Measurements from ENCODE around the gene TMED4.
"Not testable (repeated sequence)": the region's sequence is repeated elsewhere in the genome, so short reads cannot be mapped to it uniquely, and the experiment has no call there.

TMED4 gene

GRCh38 chr7:44607141-44608068 is 25.4 kb upstream of the TMED4 start:
- DNase-seq: no peak

DNA sequence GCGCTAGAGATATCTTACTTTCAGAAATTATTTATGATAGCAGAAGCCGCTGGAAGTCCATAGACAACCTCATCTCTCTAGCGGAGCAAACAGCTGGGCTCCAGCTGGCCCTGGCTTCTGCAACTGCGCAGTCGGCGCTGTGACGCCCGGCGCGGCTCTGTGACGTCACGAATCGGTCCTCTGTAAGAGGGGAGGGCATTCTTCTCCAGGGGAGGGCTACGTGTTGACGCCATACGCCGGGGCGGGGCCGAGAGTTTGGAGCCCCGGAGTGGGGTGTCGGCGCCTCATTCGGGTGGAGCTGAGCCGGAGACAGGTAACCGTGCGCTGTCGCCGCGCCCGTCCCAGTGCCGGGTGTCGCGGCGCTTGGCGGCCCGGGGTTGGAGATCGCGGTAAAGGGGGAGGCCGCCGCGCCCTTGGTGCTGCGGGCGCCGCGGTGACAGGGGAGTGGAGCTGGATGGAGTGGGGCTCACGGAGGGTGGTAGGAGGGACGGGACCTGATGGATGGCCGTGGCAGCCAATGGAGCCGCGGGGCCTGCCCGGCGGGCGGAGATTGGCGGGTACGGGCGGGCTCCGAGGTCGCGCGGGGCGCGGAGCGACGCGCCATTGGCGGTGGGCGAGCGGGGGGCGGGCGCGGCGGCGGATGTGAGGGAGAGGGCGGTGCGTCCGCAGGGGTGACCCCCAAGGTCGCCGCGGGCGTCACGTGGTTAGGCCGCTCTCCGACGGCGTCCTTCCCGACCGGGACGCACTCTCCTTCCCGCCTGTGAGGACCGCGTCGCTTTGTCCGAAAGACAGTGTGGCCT is 24.5 kb upstream of the TMED4 start, which contains the start of gene OGDH:
Gene OGDH (plus strand): TSS at position 287 of the 800 bp plus-strand sequence. CDS start 17,717 bp downstream, outside the sequence.
- peak; percentile 98 for DNase-seq

DNA sequence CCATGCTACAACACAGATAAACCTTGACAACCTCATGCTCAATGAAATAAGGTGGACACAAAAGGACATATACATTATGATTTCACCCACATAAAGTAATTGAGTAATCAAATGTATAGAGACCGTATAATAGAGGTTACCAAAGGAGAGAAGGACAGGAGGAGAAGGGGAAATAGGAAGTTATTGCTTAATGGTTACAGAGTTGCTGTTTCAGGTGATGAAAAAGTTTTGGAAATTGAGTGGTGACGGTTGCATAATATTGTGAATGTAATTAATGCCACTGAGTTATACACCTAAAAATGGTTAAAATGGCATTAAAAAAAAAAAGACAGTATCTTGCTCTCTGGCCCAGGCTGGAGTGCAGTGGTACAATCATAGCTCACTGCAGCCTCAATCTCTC is 22.9 kb upstream of the TMED4 start:
- DNase-seq: no peak

GRCh38 chr7:44603193-44603592 is 21.2 kb upstream of the TMED4 start:
- DNase-seq: no peak

GRCh38 chr7:44602576-44602910 is 20.5 kb upstream of the TMED4 start:
- DNase-seq: no peak

- no peak for DNase-seq
Observed at GRCh38 chr7:44599222-44599621, 17.2 kb upstream of the TMED4 start.

DNA sequence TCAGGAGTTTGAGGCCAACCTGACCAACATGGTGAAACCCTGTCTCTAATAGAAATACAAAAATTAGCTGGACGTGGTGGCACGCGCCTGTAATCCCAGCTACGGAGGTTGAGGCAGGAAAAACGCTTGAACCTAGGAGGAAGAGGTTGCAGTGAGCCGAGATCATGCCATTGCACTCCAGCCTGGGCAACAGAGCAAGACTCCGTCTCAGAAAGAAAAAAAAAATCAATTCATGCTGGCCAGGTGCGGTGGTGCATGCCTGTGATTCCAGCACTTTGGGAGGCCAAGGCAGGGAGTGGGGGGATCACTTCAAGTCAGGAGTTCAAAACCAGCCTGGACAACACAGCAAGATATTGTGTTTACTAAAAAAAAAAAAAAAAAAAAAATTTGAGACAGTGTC is 15.2 kb upstream of the TMED4 start:
- not testable (repeated sequence) for DNase-seq

GRCh38 chr7:44595934-44596635 is 14.1 kb upstream of the TMED4 start:
- DNase-seq: no peak

DNA sequence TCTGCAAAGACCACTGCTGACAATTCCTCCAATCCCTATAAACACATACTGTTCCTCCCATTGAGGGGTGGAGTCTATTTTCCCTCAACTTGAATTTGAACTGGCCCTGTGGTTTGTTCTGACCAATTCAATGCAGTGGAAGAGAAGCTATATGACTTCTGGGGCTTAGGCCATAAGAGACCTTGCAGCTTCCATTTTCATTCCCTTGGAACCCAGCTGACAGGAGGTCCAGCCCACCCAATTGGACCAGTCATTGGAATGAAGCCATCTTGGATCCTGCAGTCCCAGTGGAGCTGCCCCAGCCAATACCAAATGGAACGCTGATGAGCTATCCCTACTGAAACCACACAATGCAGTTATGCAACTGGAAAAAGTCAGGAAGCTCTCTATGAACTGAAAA is 8.9 kb upstream of the TMED4 start:
- no peak for DNase-seq

DNA sequence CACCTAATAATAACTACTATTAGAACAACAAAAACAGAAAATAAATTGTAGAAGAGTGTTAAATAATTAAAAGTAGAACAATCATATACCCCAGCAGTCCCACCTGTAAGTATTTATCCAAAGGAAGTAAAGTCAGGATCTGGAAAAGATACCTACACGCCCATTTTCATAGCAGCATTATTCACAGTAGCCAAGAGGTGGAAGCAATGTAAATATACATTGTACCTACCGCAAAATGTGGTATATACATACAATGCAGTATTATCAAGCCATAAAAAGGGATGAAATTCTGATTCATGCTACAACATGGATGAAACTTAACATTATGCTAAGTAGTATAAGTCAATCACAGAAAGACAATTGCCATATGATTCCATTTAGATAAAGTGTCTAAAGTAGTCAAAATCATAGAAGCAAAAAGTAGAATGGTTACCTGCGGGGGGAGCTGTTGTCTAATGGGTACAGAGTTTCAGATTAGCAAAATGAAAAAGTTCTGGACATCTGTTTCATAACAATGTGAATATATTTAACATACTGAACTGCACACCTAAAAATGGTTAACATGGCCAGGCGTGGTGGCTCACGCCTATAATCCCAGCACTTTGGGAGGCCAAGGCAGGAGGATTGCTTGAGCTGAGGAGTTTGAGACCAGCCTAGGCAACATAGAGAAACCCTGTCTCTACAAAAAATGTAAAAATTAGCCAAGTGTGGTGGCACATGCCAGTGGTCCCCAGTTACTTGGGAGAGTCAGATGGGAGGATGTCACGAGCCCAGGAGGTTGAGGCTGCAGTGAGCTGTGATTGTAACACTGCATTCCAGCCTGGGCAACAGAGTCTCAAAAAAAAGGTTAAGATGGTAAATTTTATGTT is 6.0 kb upstream of the TMED4 start:
- DNase-seq: peak; percentile 79

GRCh38 chr7:44583146-44583865 is 1.3 kb upstream of the TMED4 start:
- DNase-seq: no peak

GRCh38 chr7:44580945-44581878 is 819 bp downstream of the TMED4 start:
- peak; percentile 64 for DNase-seq

GRCh38 chr7:44576228-44576627 is 5.8 kb downstream of the TMED4 start:
- no peak for DNase-seq

DNA sequence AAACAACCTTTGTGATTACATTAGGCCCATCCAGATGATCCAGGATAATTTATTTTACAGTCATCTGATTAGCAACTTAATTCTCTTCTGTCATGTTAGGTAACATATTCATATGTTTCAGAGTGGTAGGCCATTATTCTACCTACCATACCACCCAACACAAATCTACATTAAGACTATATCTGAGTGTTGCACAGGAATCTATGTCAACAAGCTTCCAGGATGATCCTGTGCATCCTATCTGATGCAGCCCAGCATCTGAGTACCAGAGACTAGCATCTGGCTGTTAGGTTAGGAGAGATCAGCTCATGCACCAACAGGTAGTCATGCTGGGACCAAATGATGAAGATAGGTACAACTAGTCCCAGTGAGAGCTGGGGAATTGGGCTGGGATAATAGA is 7.0 kb downstream of the TMED4 start:
- DNase-seq: no peak

DNA sequence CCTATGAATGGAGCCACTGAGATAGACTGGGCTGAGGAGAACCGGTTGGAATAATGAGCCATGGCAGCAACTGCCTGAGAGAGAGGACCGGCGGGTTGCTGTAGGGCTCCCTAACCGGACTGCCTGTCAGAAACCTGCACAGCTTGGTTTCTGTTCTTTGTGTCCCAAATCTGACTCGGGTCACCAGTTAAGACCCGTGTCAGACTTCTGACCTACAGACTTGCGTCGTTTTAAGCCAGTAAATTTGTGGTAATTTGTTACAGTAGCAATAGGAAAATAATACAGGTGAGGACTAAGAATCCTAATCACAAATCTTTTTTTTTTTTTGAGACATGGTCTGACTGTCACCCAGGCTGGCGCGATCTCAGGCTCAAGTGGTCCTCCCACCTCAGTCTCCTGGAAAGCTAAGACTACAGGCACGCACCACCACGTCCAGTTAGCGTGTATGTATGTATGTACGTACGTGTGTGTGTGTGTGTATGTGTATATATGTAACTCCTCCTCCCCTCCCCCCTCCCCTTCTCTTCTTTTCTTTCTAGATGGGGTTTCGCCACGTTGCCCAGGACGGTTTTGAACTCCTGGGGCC is 7.7 kb downstream of the TMED4 start:
- DNase-seq: no peak

DNA sequence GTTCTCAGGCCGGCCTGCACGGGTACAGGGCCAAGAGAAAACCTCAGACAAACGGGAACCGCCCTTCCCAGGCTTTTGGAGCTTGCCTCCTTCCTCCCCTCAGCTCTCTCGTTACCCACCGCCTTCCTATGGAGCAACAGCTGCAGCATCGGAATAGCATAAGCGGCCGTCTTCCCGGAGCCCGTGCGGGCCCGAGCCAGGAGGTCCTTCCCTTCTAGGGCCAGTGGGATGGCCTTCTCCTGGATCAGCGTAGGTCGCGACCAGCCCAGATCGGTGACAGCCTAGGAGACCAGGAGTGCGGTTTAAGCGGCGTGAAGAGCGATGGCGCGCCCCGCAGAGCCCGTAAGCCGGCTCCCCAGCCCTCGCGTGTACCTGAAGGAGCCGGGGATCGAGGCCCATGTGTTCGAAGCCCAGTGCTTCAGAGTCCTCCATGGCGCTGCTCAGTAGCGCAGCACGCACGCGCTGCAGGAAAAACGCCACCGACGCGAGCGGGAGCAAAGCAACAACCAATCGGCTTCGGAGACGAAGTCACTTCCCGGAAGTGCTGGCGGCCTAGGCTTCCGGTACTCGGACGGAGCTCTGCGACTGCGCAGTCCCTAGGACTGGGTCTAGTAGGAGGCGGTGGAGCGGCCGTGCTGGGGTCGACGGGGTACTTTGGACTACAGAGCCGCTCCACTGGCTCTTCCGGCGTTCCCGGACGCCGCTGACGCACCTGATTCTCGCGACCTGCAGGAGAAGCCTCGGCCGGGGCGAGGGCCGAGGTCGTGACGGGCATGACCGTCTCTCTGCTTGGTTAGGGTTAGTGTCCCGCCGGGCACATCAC is 8.4 kb downstream of the TMED4 start, which contains the start of gene DDX56:
Gene DDX56 (minus strand): TSS at position 445 of the 823 bp plus-strand sequence. CDS start 13 bp downstream, at position 432.
- DNase-seq: peak; percentile 94

GRCh38 chr7:44572771-44573170 is 9.3 kb downstream of the TMED4 start:
- no peak for DNase-seq

GRCh38 chr7:44569959-44570358 is 12.1 kb downstream of the TMED4 start:
- no peak for DNase-seq
